Sciatic nerve (tissue), 2 donors: ENCODE data around the gene SLC25A23. TPM values are rescaled to one million over a fixed set of nuclear protein-coding genes. Genes with fewer than 3 reads are reported as not detected.
A peak's percentile ranks its signal among the peaks of the same experiment; 100 is the strongest.

Experiments used
- ATAC-seq: fragments of 200-7000 bp; cut with Tn5 transposase; one replicate; pipeline ENCODE4 v1.9.1; 2020; ENCODE audit warnings: mild to moderate bottlenecking, moderate library complexity
- DNase-seq: peaks from one replicate; pipeline ENCODE4 v3.0.0-alpha.2; 2020; ENCODE audit warnings: low spot score
- intact Hi-C: fragments of 100-400 bp; cut with DNase I; formaldehyde crosslinking; loops from one replicate; pipeline ENCODE4 v1.14.2; 2022
- total RNA-seq: library from RNA; stranded (reverse); fragmentation: NEBNext Ultra II Directional; extraction: Animal tissue kit (Norgen Biotek cat#: 25700); gene quantifications from one replicate; pipeline ENCODE4 v1.2.1, GENCODE V29; 2021
- donor health status: DM: no; HTN: no; CAD: no.
- donor health status: DM: no; HTN: no; CAD: no.

SLC25A23 gene
- total RNA-seq, 1 donor from 2014 or later, result 61.9 TPM

DNA sequence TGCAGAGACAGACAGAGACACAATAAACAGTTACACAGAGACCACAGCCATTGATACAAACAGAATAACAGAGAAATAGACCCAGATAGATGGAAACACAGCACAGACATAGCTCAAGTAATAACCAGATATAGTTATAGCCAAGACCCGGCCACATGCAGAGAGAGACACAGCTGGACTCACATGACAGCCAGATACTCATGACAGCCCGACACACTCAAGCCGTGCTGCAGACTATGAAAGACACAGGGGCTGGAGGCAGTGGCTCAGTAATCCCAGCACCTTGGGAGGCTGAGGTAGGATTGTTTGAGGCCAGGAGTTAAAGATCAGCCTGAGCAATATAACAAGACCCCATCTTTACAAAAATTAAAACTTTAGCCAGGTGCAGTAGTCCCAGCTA is 23.6 kb upstream of the SLC25A23 start:
- intact Hi-C loops, result no loop called here
- ATAC-seq (no peak), DNase-seq (no peak)

DNA sequence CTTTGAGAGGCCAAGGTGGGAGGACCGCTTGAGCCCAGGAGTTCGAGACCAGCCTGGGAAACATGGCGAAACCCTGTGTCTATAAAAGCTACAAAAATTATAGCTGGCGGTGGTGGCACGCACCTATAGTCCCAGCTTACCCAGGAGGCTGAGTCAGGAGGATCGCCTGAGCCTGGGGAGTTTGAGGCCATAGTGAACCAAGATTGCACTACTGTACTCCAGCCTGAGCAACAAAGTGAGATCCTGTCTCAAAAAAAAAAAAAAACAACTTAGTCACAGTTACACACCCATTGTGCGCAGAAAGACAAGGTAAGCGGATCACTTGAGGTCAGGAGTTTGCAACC is 22.7 kb upstream of the SLC25A23 start:
- ATAC-seq (no peak), DNase-seq (no peak)
- intact Hi-C loops, result no loop called here

DNA sequence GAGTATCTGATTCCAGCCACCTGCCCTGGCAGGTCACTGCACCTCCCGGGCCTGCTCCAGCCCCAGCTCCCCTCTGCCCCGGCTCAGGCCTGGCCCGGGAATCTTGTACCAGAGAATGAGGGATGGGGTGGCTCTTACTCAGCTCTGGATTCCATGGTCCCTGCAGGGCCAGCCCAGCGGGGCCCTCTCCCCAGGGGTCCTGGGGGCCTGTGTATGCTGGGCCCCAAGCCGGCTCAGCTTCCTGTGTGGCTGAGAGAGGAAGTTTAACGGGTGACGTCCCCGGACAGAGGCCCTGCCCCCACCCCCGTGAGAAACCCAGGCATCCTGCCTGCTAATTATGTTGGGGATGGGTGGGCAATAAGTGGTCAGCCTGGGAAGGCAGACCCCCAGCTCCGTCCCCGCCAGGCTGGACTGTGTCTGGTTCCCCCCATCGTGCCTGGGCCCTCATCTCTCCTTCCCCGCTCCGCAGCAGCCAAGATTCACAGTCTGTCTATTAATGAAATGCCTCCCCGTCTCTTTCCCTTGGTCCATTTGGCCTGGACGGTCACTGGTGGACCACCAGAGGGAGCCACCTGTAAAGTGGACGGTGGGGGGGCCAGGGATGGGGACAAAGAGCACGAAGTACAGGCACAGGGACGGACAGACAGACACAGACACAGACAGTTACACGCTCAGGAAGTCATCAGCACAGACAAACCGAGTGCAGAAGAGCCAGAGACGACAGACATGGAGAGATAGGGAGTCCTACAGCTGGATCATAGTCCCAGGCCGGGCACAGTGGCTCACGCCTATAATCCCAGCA is 22.1 kb upstream of the SLC25A23 start, which contains the start of gene DENND1C:
Gene DENND1C (minus strand): TSS at position 247 of the 802 bp plus-strand sequence. CDS start 92 bp downstream, at position 155.
- ATAC-seq (peak; percentile 67), DNase-seq (no peak)
- intact Hi-C loops, result no loop called here

DNA sequence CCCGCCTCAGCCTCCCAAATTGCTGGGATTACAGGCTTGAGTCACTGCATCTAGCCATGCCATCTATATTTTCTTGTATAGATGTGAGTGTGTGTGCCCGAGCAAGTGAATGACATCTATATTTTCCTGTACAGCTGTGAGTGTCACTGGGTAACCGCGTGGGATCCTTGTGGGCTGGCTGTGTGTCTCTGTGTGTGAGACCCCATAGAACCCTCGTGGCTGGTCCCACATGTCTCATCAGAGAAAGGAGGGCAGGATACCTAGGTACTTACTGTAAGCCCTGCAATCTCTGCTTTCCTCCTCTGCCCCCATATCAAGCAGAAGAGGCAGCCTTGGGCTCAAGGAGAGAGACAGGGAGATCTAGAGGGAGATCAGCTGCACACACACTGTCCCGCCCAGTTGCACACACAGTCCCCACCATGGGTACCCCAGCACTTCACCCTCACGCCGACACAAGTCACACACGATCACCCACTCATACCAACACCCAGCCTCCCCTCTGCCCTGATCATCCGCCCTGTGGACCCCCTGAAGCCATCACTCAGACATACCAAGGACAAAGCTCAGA is 21.3 kb upstream of the SLC25A23 start:
- intact Hi-C loops, result no loop called here

DNA sequence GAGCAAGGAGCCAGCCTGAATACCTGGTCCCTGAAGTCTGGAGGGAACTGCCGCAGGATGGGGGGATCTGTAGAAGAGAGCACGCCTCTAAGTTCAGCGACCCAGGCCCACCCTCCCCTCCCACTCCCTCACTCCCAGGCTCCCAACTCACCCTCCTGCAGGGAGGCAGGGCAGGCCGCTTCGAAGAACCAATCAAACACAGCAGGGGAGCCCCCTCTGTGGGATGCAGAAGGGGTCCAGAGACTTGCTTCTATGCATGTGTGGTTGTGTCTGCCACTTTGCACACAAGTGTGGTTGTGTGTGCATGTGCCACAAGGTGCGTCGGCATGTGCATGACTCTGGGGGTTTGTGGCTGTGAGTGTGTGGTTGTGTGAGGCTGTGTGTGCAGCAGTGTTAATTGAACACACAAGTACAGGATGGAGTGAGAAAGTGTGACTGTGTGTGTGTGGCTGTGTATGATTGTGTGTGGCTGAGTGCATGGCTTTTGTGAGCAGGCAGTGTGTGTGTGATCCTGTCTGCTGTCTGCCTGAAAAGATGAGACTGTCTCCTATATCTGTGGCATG is 20.3 kb upstream of the SLC25A23 start:
- intact Hi-C loops, result no loop called here
- ATAC-seq, result no peak
- DNase-seq, result no peak

More for the DNA sequence above, 21.3 kb upstream of the SLC25A23 start:
- DNase-seq (no peak), ATAC-seq (peak; percentile 28)

DNA sequence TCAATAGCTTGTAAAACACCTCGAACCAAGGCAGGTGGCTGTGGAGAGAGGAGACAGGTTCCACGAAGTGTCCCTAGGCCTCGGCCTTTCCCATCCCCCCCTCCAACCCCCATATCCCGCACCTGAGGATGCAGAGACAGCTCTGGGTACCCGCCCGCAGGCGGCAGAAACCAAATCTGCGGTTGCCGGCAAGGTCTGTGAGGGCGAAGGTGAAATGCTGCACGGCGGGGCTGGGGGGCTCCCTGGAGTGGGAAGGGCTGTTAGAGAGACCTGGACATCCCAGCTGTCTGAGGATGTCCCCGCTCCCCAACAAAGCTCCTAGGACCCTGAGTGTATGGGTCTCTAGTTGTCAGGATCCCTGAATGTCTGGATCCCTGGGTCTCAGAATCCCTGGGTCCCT is 19.2 kb upstream of the SLC25A23 start:
- DNase-seq (no peak), ATAC-seq (no peak)
- intact Hi-C loops, result no loop called here

DNA sequence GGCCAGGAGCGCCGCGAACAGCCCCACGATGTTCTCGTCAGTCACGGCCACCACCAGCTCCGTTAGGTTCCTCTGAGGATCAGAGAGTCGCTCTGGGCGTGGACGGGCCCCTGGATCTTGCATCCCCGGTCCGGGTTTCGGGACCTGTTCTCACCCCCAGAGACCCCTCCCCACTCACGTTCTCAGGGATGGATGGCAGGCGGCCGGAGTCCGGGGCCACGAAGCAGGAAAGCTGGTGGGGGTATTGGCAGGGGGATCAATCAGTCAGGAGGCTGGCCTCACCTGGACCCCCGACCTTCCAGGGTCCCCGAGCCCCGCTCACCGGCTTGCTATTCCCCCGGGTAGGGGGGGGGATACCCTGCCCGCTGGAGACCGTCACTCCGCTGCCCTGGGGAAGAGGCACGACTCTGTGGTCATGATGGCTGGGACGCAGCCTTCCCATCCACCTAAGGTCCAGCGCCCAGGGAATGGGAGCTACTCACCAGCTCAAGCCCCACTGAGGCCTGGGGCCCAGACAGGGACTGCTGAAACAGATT is 17.4 kb upstream of the SLC25A23 start:
- intact Hi-C loops, result no loop called here
- ATAC-seq (no peak), DNase-seq (no peak)

DNA sequence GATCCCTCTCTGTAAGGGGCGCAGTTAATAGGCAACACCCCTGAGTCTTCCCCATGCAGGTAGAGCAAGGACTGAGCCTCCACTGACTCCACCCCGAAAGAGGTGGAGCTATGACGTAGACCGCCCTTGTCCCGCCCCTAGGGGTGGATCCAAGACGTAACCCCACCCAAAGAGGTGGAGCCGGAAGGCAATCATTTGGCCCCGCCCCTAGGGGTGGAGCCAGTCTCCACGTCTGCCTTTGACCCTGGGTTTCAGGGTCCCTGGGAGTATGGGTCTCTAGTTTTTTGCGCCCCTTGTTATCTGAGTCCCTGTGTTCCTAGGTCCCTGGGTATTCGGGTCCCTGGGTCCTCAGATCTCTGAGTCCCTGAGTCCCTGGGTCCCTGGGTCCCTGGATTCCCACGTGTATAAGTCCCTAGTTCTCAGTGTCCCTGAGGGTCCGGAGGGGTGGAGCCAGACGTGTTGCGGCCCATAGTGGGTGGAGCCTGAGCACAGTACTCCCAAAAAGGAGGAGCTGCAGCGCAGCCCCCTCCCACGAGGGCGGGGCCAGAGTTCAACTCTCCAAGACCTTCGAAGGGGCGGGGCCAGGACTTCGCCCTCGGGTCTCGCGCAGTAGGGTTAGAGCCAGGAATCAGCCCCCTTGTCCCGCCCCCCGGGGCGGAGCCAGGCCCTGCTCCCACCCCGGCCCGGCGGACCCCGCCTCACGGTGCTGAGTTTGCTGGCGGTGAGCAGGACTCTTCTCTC is 16.7 kb upstream of the SLC25A23 start:
- intact Hi-C loops, result no loop called here
- peak; percentile 71 for DNase-seq
- ATAC-seq, result peak; percentile 81

DNA sequence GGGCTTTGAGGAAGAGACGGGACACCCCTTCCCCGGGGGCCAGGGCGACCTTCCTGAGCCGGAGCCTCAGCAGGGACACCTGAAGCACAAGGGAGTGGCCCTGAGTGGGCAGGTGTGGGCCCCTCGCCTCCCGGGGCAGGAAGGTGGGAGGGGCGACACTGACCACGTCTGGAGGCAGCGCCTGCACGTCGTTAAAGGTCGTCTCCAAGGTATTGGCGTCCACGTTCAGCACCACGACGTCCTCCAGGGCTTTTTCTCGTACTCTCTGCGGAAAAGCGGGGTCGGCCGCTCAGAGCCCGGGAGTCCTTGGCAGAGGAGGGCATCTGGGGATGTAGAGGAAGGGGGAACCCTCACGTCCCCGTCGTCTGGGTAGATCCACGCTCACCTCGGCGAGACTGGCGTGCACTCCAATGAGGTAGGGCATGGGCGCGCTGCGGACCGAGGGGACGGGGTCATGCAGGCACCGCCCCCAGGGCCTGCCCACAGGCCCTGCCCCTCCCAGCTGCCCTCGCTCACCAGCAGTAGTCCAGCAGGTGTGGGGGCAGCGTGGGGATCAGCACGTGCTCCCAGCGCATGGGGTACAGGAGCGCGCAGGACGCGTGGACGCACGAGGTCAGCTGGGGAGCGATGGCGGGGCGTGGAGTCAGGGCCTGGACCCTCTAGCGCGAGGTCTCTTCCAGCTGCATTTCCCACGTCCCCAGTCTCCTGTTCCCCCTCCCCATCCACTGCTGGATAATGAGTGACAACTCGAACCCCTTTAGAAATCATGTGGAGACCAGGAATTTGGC is 15.9 kb upstream of the SLC25A23 start:
- intact Hi-C loops, result no loop called here
- DNase-seq (no peak), ATAC-seq (peak; percentile 24)

DNA sequence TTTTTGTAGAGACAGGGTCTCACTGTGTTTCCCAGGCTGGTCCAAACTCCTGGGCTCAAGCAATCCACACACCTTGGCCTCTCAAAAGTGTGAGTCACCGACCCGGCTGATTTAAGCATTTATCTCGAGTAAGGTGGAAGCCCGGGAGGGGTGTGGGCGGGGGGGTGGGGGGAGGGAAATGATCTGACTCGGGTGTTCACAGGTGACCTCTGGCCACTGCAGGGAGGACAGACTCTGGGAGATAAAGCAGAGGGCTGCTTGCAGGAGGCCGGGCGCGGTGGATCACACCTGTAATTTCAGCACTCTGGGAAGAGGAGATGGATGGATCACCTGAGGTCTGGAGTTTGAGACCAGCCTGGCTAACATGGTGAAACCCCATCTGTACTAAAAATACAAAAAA is 14.1 kb upstream of the SLC25A23 start:
- intact Hi-C loops, result no loop called here
- no peak for DNase-seq
- no peak for ATAC-seq

DNA sequence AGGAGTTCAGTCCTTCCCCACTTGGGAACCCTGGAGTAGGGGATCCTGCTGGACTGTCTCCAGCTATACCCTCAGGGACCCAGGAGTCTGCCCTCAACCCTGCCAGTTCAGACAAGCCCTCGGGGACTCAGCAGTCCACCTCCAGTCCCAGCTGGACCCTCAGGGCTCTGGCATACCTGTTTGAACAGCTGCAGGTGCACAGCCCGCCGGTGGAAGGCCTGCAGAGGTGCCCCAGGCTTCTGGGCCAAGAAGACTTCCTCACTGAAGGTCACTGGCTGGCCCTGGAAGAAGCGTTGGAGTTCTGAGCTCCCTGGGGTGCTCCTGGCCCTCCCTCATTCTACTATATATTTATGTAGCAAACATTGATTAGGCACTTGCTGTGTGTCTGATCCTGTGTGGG is 13.1 kb upstream of the SLC25A23 start:
- DNase-seq (no peak), ATAC-seq (no peak)
- intact Hi-C loops, result no loop called here

DNA sequence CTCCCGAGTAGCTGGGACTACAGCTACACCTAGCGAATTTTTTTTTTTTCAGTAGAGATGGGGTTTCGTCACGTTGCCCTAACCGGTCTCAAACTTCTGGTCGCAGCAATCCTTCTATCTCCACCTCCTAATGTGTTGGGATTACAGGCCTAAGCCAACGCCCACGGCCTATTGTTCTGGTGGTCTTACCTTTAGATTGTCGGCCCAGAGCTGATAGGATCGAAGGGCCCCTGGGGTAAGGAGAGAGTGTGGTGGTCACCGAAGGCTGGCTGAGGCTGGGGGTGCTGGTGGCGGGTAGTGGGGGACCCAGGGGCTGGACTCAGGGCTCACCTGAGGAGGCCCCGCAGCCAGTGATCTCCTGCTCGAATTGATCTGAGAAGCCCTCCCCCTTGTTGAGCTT is 11.5 kb upstream of the SLC25A23 start:
- intact Hi-C loops, result no loop called here
- DNase-seq, result no peak
- ATAC-seq, result no peak

DNA sequence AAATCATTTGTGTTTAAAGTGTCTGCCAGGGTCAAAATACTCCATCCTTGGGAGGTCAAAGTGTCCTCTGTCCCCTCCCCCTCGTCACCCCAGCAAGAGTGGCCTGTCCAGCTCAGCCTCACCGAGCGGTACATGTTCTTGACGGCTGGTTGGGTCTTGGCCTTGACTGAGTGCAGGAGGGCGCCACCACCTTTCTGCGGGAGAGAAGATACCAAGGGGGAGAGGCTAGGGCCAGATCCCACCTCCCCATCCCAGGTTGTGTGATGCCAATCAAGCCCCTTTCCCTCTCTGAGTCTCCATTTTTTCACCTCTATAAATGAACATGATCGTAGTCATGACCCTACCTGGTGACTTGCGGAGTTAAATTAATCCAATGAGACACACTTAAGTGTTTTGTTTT is 10.6 kb upstream of the SLC25A23 start:
- ATAC-seq (no peak), DNase-seq (no peak)
- intact Hi-C loops, result no loop called here

DNA sequence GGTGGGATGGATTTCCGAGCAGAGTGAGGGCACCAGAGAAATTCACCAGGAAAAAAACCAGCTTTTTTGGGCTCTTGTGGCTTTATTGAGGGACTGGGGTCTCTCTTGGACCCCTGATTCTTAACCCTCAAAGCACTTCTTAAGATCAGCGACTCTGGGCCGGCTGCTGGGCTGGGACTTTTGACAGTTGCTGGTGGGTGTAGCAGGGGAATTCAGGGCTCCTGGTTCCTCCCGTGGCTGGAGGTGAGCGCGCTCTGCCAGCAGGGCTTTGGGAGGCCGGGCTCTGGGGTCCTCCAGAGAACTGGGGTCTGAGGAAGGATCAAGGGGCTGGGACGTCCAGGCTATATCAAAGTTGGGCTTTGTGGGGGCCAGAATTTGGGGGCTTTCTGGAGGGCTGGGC is 7.8 kb upstream of the SLC25A23 start:
- DNase-seq, result no peak
- intact Hi-C loops, result no loop called here
- no peak for ATAC-seq

DNA sequence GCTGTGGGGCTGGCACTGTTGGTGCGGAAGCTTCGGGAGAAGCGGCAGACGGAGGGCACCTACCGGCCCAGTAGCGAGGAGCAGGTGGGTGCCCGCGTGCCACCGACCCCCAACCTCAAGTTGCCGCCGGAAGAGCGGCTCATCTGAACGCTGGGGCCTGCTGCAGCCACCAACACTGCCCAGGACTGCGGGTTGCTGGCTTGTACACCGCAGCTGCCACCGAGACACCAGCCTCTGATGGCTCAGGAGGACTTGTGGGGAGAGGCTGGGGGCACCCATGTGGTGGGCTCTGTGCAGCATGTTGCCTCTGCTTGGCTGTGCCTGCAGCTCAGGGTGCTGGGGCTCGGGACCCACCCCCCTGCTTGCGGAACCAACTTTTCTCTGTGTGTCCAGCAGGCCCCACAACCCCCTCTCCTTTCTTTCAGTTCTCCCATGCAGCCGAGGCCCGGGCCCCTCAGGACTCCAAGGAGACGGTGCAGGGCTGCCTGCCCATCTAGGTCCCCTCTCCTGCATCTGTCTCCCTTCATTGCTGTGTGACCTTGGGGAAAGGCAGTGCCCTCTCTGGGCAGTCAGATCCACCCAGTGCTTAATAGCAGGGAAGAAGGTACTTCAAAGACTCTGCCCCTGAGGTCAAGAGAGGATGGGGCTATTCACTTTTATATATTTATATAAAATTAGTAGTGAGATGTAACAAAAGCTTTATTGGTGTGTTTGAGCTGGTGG is 7.1 kb upstream of the SLC25A23 start:
- DNase-seq, result no peak
- intact Hi-C loops, result no loop called here
- no peak for ATAC-seq

DNA sequence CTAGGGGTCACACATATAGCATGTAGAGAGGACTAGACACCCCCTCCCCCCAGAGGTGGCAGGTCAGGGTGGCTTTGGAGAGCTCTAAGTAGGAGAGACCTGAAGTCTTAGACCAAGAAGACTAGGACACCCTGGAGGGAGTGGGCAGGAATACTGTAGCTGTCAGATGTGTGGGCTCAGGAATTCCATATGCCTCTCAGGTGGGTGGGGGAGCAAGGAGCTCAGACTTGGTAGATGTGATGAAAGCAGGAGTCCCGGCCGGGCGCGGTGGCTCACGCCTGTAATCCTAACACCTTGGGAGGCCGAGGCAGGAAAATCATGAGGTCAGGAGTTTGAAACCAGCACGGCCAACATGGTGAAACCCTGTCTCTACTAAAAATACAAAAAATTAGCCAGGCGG is 6.1 kb upstream of the SLC25A23 start:
- DNase-seq (no peak), ATAC-seq (no peak)
- intact Hi-C loops, result no loop called here

DNA sequence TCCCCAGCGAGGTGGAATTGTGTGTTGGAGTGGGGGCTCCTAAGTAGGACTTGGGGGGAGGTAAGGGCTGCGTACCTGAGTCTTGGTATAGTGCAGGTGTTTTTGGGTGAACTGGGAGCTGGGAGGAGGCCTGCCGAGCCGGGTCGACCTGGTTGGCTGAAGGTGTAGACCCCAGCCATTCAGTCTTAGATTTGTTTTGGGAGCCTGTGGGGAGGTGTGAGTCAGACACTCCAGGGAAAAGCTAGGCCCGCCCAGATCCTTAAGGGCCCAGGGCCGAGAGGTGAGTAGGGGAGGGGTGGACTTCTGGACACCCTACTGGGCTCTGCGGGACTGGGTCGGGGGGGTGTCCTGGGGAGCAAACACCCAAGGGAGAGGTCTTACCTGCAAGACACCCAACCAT is 5.4 kb upstream of the SLC25A23 start:
- DNase-seq (no peak), ATAC-seq (no peak)
- intact Hi-C loops, result no loop called here
